MG63 (cell line): ENCODE results near the gene ADAMTS17. TPM values are rescaled to one million over a fixed set of nuclear protein-coding genes. Genes with fewer than 3 reads are reported as not detected.
"Not testable (repeated sequence)": the region's sequence is repeated elsewhere in the genome, so short reads cannot be mapped to it uniquely, and the experiment has no call there.

ENCODE experiments used
- DNase-seq: peaks from one replicate; pipeline ENCODE4 v3.0.0-alpha.2; 2020
- H3K27me3 ChIP-seq: fragments of 250-450 bp; sonication (Bioruptor Pico); 2 replicates; pipeline ENCODE4 v1.5.1; 2020; ENCODE audit warnings: mild to moderate bottlenecking, moderate library complexity
- H3K36me3 ChIP-seq: fragments of 250-450 bp; sonication (Bioruptor Pico); 2 replicates; pipeline ENCODE4 v1.5.1; 2020; ENCODE audit warnings: mild to moderate bottlenecking, moderate library complexity
- H3K4me3 ChIP-seq: fragments of 250-450 bp; sonication (Bioruptor Pico); 2 replicates; pipeline ENCODE4 v1.5.1; 2020; ENCODE audit warnings: mild to moderate bottlenecking, moderate library complexity
- H3K9me3 ChIP-seq: fragments of 250-450 bp; sonication (Bioruptor Pico); 2 replicates; pipeline ENCODE4 v1.5.1; 2020; ENCODE audit warnings: mild to moderate bottlenecking, moderate library complexity
- total RNA-seq: library from RNA; depleted of rRNA; stranded (reverse); fragments of >200 nt; shearing (Covaris generic); gene quantifications from 2 replicates; pipeline ENCODE4 v1.2.3, GENCODE V29; 2014; ENCODE audit warnings: low replicate concordance

The ADAMTS17 gene
- total RNA-seq, 1 experiment from 2014 or later = 3.8 TPM

DNA sequence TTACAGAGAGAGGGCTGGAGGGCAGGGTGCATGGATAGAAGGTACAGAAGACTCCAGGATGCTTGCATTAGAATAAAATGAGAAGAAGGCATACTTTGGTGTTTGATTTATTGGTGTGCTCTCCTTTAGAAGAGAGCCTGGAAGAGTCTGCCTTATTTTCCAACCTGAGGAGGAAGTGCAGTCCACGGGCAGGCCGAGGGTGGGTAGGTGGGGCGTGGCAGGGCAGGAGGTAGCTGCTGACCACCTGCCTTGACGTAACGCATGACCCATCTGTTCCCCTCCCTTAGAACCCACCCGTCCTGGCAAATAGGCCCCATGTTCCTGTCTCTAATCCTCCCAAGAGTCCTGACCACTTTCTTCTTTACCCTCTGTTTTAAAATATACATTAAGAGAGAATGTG lies 386.2 kb downstream of the ADAMTS17 start:
- H3K4me3 ChIP-seq = no peak overlapping the region
- peaks cover 6% of the 10 kb centered on the region; the same call in 1 of the 2 replicates for H3K27me3 ChIP-seq
- H3K9me3 ChIP-seq = no peaks in the 10 kb centered on the region; the same call in 1 of the 2 replicates
- no peaks in the 10 kb centered on the region for H3K36me3 ChIP-seq
- no peak for DNase-seq

DNA sequence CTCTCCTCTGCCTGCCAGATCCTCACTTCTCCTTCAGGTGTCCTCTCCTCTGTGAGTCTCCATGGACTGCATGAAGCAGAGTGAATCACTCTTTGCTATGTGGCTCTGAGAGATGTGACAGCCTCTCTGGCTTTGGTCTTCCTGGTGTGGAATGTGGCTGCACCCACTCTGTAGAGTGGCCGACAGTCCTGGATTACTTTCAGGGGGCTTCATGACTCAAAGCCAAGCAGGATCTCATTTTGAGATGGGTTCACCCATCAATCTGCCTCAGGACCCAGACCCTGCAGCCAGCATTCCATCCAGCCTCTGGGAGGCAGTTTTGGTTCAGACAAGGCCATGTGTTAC lies 386.6 kb downstream of the ADAMTS17 start:
- Histone ChIP-seq H3K9me3 (no peaks in the 10 kb centered on the region; the same call in 1 of the 2 replicates), H3K4me3 (no peak overlapping the region), H3K36me3 (no peaks in the 10 kb centered on the region), H3K27me3 (peaks cover 6% of the 10 kb centered on the region; the same call in 1 of the 2 replicates)
- no peak for DNase-seq

GRCh38 chr15:99954361-99955180 lies 387.2 kb downstream of the ADAMTS17 start:
- DNase-seq = no peak
- peaks cover 2% of the 10 kb centered on the region; the same call in 1 of the 2 replicates for H3K27me3 ChIP-seq
- no peaks in the 10 kb centered on the region for H3K36me3 ChIP-seq
- H3K4me3 ChIP-seq = no peak overlapping the region
- H3K9me3 ChIP-seq = peaks cover 3% of the 10 kb centered on the region; the same call in 1 of the 2 replicates

DNA sequence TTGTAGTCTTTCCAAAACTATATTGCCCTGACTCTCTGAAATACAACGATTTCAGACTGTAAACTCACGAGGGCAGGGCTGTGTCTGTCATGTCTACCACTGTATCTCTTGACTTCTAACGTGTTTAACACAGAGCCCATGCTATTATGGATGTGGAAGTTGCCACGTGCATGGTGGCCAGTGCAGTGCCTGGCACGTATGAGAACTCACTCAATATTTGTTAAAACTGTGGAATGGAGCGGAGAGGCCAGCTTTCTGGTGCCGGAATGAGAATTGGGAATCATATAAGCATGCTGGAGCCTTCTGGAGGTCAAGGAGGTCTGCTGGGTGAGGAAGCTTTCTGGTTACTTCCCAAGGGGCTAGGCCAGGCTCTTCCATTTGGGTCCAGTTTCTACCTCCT lies 387.9 kb downstream of the ADAMTS17 start:
- Histone ChIP-seq H3K27me3 (no peaks in the 10 kb centered on the region), H3K36me3 (no peaks in the 10 kb centered on the region), H3K9me3 (peaks cover 6% of the 10 kb centered on the region; the same call in 1 of the 2 replicates), H3K4me3 (no peak overlapping the region)
- no peak for DNase-seq

DNA sequence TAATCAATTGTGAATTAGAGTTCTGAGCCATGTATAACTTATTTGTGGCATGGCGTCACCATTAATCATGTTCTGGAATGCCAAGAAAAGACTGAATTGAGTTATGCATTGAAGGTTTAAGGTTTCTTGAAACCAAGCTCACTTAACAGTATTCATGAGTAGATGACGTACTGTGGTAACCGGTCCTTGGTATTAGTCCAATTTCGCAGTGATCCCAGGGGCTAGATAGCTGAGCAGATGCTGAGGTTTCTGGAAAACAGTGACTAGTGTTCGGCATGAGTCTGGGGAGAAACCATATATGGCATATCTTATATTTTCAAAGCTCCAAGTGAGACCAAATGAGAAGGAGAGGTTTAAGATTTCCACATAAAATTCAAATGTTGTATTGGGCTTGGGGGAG lies 390.3 kb downstream of the ADAMTS17 start:
- Histone ChIP-seq H3K9me3 (peaks cover 11% of the 10 kb centered on the region; the same call in 1 of the 2 replicates), H3K4me3 (no peak overlapping the region), H3K36me3 (no peaks in the 10 kb centered on the region), H3K27me3 (no peaks in the 10 kb centered on the region)
- DNase-seq = peak; percentile 65

- Histone ChIP-seq H3K4me3 (no peak overlapping the region), H3K36me3 (no peaks in the 10 kb centered on the region), H3K9me3 (peaks cover 21% of the 10 kb centered on the region), H3K27me3 (no peaks in the 10 kb centered on the region)
- no peak for DNase-seq
Observed at GRCh38 chr15:99944131-99944530, 397.6 kb downstream of the ADAMTS17 start.

- Histone ChIP-seq H3K27me3 (no peaks in the 10 kb centered on the region), H3K4me3 (no peak overlapping the region), H3K9me3 (peaks cover 21% of the 10 kb centered on the region), H3K36me3 (no peaks in the 10 kb centered on the region)
- DNase-seq = no peak
Observed at GRCh38 chr15:99943466-99943865, 398.3 kb downstream of the ADAMTS17 start.

- Histone ChIP-seq H3K36me3 (no peaks in the 10 kb centered on the region), H3K4me3 (no peak overlapping the region), H3K9me3 (no peaks in the 10 kb centered on the region), H3K27me3 (no peaks in the 10 kb centered on the region)
- DNase-seq = no peak
Observed at GRCh38 chr15:99932676-99933402, 408.9 kb downstream of the ADAMTS17 start.

DNA sequence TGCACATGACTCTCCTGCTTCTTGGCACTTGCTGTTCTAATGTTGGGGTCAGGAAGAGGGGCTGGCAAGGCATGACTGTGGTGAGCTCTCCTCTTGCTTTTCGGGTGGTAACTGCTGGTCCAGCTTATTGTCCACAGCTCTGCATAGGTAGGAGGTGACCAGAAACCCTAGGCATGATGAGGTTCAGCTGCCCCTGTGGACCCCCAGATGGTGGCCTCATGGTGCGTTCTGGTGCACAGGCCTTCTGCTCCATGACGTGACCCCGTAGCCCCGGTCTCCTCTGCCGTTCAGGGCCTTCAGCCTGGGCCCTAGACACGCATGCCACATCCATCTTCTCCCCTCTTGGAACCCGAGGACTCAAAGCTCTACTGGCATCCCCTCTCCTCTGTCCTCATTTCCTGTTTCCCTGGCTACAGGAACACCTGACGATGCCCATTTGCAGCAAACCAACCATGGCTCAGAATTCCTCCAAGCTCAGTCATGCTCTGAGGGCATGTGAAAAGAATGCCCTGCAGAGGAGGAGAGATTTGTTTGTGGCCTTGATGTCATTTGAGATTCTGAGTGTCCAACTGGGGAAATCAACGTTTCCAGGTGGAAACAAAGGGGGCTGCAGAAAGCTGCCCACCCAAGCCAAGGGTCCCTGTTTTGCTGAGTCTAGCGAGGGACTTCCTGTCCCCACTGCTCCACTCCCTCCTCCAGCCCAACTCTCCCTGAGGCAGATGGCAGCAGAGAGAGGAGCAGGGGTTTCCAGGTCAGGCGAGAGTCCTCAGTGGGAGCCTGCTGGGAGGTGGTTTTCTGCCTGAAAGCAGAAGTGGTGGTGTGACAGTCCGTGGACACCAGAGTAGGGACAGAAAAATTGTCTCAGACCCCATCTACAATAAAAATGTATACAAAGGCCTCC lies 409.8 kb downstream of the ADAMTS17 start:
- no peak for DNase-seq
- H3K4me3 ChIP-seq = no peak overlapping the region
- H3K27me3 ChIP-seq = no peaks in the 10 kb centered on the region
- H3K9me3 ChIP-seq = no peaks in the 10 kb centered on the region
- no peaks in the 10 kb centered on the region for H3K36me3 ChIP-seq

- no peak for DNase-seq
- Histone ChIP-seq H3K27me3 (no peaks in the 10 kb centered on the region), H3K4me3 (no peak overlapping the region), H3K9me3 (no peaks in the 10 kb centered on the region), H3K36me3 (no peaks in the 10 kb centered on the region)
Observed at GRCh38 chr15:99930696-99931095, 411.1 kb downstream of the ADAMTS17 start.

- no peak overlapping the region for H3K4me3 ChIP-seq
- no peaks in the 10 kb centered on the region for H3K9me3 ChIP-seq
- DNase-seq = no peak
- H3K36me3 ChIP-seq = no peaks in the 10 kb centered on the region
- H3K27me3 ChIP-seq = peaks cover 4% of the 10 kb centered on the region; the same call in 1 of the 2 replicates
Observed at GRCh38 chr15:99929266-99929665, 412.5 kb downstream of the ADAMTS17 start.

GRCh38 chr15:99928429-99928981 lies 413.3 kb downstream of the ADAMTS17 start:
- H3K27me3 ChIP-seq = peaks cover 10% of the 10 kb centered on the region; the same call in 1 of the 2 replicates
- peak; percentile 77 for DNase-seq
- no peaks in the 10 kb centered on the region for H3K9me3 ChIP-seq
- H3K4me3 ChIP-seq = peak overlapping the region; percentile 58
- no peaks in the 10 kb centered on the region for H3K36me3 ChIP-seq

DNA sequence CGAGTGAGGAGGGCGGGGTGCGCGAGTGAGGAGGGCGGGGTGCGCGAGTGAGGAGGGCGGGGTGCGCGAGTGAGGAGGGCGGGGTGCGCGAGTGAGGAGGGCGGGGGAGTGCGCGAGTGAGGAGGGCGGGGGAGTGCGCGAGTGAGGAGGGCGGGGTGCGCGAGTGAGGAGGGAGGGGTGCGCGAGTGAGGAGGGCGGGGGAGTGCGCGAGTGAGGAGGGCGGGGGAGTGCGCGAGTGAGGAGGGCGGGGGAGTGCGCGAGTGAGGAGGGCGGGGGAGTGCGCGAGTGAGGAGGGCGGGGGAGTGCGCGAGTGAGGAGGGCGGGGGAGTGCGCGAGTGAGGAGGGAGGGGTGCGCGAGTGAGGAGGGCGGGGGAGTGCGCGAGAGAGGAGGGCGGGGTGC lies 415.2 kb downstream of the ADAMTS17 start:
- not testable (repeated sequence) for DNase-seq, H3K36me3 ChIP-seq, H3K4me3 ChIP-seq, H3K9me3 ChIP-seq
- peaks cover 17% of the 10 kb centered on the region; the same call in 1 of the 2 replicates for H3K27me3 ChIP-seq

DNA sequence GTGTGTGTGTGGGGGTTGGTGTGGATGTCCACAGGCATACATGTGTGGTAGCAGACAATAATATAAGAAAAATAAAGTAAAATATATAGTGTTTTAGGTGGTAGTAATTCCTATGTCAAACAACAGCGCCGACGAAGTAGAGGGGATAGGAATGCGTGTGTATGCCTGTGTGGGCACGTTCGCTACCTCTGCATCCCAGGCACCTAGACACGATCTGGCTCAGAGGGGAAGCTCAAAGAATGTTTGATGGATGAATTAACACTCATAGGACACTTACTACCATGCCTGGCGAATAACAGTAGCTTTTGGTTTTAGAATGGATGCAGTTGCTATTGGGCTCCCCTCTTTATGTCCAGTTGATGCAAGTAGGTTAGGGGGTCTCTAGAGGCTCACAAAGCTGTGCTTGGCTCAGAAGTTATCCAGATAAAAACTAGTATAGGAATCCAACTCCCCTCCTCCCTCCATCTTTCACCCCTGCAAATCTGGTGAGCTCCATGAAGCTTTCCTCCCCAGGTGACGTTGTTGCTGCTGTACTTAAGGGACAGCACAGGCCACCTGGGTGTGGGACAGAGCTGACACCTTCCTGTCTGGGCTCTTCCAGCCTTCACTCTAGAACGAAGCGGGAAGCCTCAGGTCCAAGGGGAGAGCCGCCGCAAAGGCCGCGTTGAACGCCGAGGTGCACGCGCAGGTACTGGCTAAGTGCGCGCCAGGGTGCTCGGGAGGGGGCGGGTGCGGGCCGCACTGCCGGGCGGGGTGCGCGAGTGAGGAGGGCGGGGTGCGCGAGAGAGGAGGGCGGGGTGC lies 415.9 kb downstream of the ADAMTS17 start:
- Histone ChIP-seq H3K4me3 (peak overlapping the region; percentile 33), H3K9me3 (no peaks in the 10 kb centered on the region), H3K27me3 (peaks cover 20% of the 10 kb centered on the region; the same call in 1 of the 2 replicates), H3K36me3 (no peaks in the 10 kb centered on the region)
- DNase-seq = peak; percentile 53

DNA sequence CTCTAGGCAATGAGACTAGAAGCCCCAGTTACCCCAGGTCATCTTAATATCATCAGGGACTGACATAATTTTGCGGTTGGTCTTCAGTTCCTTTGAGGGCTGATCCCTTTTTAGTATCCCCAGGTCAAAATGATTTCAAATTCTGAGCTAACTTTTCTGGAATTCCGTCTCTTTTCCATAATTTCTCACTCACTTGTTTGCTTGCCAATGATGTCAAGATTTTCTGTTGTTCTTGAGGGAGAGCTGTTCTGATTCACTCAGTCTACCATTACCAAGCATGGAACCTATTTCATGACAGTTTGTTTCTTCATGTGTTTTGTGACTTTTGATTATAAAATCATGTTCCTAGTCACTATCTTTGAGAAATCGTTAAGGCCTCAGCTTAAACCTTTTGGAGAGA lies 418.1 kb downstream of the ADAMTS17 start:
- no peaks in the 10 kb centered on the region for H3K9me3 ChIP-seq
- H3K4me3 ChIP-seq = no peak overlapping the region
- peaks cover 27% of the 10 kb centered on the region for H3K27me3 ChIP-seq
- no peak for DNase-seq
- H3K36me3 ChIP-seq = no peaks in the 10 kb centered on the region
